Smooth muscle cell (in vitro differentiated cells): ENCODE results near the gene GATA1. TPM values are rescaled to one million over a fixed set of nuclear protein-coding genes. Genes with fewer than 3 reads are reported as not detected.

Experiments used
- DNase-seq: peaks from one replicate; lab custom pipeline; 2025; ENCODE audit not compliant: unreplicated experiment; lab: John Stamatoyannopoulos, UW
- H2AFZ ChIP-seq: fragments of 200-600 bp; sonication (generic); 2 replicates; pipeline ENCODE4 v1.6.0; 2016; ENCODE audit warnings: antibody characterized with exemption, low read depth, mild to moderate bottlenecking
- H3F3A ChIP-seq: fragments of 200-600 bp; sonication (generic); 2 replicates; pipeline ENCODE4 v1.6.0; 2017; ENCODE audit warnings: antibody characterized with exemption, low read depth
- H3K27ac ChIP-seq: fragments of 200-600 bp; sonication (generic); 2 replicates; pipeline ENCODE4 v1.5.1; 2016; ENCODE audit warnings: low read depth, mild to moderate bottlenecking
- H3K27me3 ChIP-seq: fragments of 200-600 bp; sonication (generic); 2 replicates; pipeline ENCODE4 v1.6.1; 2016; ENCODE audit warnings: low read depth, mild to moderate bottlenecking
- H3K36me3 ChIP-seq: fragments of 200-600 bp; sonication (generic); 2 replicates; pipeline ENCODE4 v1.5.1; 2016; ENCODE audit warnings: low read depth
- H3K4me1 ChIP-seq: fragments of 200-600 bp; sonication (generic); 2 replicates; pipeline ENCODE4 v1.5.1; 2016; ENCODE audit warnings: low read depth
- H3K4me2 ChIP-seq: fragments of 200-600 bp; sonication (generic); 2 replicates; pipeline ENCODE4 v1.6.0; 2016; ENCODE audit warnings: mild to moderate bottlenecking
- H3K4me3 ChIP-seq: fragments of 200-600 bp; sonication (generic); 2 replicates; pipeline ENCODE4 v1.5.1; 2016; ENCODE audit warnings: mild to moderate bottlenecking
- H3K79me2 ChIP-seq: fragments of 200-600 bp; sonication (generic); 2 replicates; pipeline ENCODE4 v1.6.0; 2016; ENCODE audit warnings: low read depth, mild to moderate bottlenecking
- H3K9ac ChIP-seq: fragments of 200-600 bp; sonication (generic); 2 replicates; pipeline ENCODE4 v1.6.0; 2016; ENCODE audit warnings: low read depth
- H3K9me3 ChIP-seq: fragments of 200-600 bp; sonication (generic); replicated peaks from 2 replicates; pipeline ENCODE4 v1.5.1; 2016; ENCODE audit warnings: low read depth
- H4K20me1 ChIP-seq: fragments of 200-600 bp; sonication (generic); 2 replicates; pipeline ENCODE4 v1.6.0; 2016; ENCODE audit warnings: low read depth
- CTCF ChIP-seq: fragments of 200-600 bp; sonication (generic); IDR thresholded peaks from 2 replicates; pipeline ENCODE4 v1.5.1; 2017; ENCODE audit warnings: borderline replicate concordance, mild to moderate bottlenecking, antibody characterized with exemption; ENCODE audit not compliant: insufficient read depth, poor library complexity, severe bottlenecking
- WGBS: methylation state at CpG from one replicate; pipeline ENCODE4 v1.1.7; 2016; ENCODE audit warnings: low lambda C conversion rate; 5-methylcytosine and 5-hydroxymethylcytosine counted together
- polyA plus RNA-seq: library from polyadenylated mRNA; unstranded; fragments of >200 nt; fragmentation: Nextera tagmentation; extraction: Ambion mirVana; gene quantifications from 2 replicates; pipeline ENCODE4 v1.2.1, GENCODE V29; 2016
- total RNA-seq: library from RNA; depleted of rRNA; stranded (reverse); fragments of >200 nt; gene quantifications from 2 replicates; pipeline ENCODE4 v1.2.3, GENCODE V29; 2014

The GATA1 gene
- total and polyA plus RNA-seq, 2 experiments from 2014 or later, result not detected

GRCh38 chrX:48823053-48823452 is 36.7 kb downstream of the GATA1 start:
- 84% methylated on average over 6 of the region's 6 CpGs for WGBS
- DNase-seq, result no peak
- Histone ChIP-seq H4K20me1 (no peaks in the 10 kb centered on the region), H3K36me3 (peaks cover 2% of the 10 kb centered on the region), H3K9ac (no peak overlapping the region), H3K4me2 (no peak overlapping the region), H3F3A (no peaks in the 10 kb centered on the region), H3K9me3 (no peaks in the 10 kb centered on the region), H3K4me1 (no peaks in the 10 kb centered on the region), H2AFZ (no peak overlapping the region), H3K27me3 (no peaks in the 10 kb centered on the region), H3K4me3 (no peak overlapping the region), H3K27ac (no peak overlapping the region), H3K79me2 (no peaks in the 10 kb centered on the region)
- no peak for TF ChIP-seq CTCF

- no peak overlapping the region for H2AFZ ChIP-seq
- no peaks in the 10 kb centered on the region for H4K20me1 ChIP-seq
- no peak overlapping the region for H3K27ac ChIP-seq
- no peaks in the 10 kb centered on the region for H3K9me3 ChIP-seq
- H3K4me1 ChIP-seq, result no peaks in the 10 kb centered on the region
- H3K4me3 ChIP-seq, result no peak overlapping the region
- 82% methylated on average over 8 of the region's 8 CpGs for WGBS
- H3K36me3 ChIP-seq, result peaks cover 2% of the 10 kb centered on the region
- DNase-seq, result no peak
- H3K4me2 ChIP-seq, result no peak overlapping the region
- TF ChIP-seq CTCF, result no peak
- no peak overlapping the region for H3K9ac ChIP-seq
- no peaks in the 10 kb centered on the region for H3F3A ChIP-seq
- H3K79me2 ChIP-seq, result no peaks in the 10 kb centered on the region
- no peaks in the 10 kb centered on the region for H3K27me3 ChIP-seq
These were observed 37.7 kb downstream of the GATA1 start for GRCh38 chrX:48824066-48824465.

GRCh38 chrX:48826135-48826875 is 39.9 kb downstream of the GATA1 start, which contains the start of gene ERAS:
TSS of gene ERAS (plus strand) at chrX:48826513. CDS start at chrX:48829124, 2,611 bp downstream.
- no peak for DNase-seq
- Histone ChIP-seq H3K4me3 (no peak within 1 kb of the TSS), H3K4me1 (no peaks in the 10 kb centered on the region), H3F3A (no peaks in the 10 kb centered on the region), H2AFZ (no peak within 1 kb of the TSS), H3K36me3 (peaks cover 2% of the 10 kb centered on the region), H3K9ac (no peak within 1 kb of the TSS), H3K27me3 (peaks cover 11% of the 10 kb centered on the region), H4K20me1 (no peaks in the 10 kb centered on the region), H3K9me3 (no peaks in the 10 kb centered on the region), H3K79me2 (no peaks in the 10 kb centered on the region), H3K27ac (no peak within 1 kb of the TSS), H3K4me2 (no peak within 1 kb of the TSS)
- no peak for TF ChIP-seq CTCF
- whole genome bisulfite sequencing, result 86% methylated on average over 31 of the region's 67 CpGs
